HG03039 (cell line): ENCODE measurements around the gene SND1.

Experiments used
- ATAC-seq: cut with Tn5 transposase; IDR thresholded peaks from one replicate; pipeline ENCODE4 v1.9.1; 2021; ENCODE audit warnings: mild to moderate bottlenecking, moderate library complexity; ENCODE audit not compliant: unreplicated experiment

The SND1 gene

DNA sequence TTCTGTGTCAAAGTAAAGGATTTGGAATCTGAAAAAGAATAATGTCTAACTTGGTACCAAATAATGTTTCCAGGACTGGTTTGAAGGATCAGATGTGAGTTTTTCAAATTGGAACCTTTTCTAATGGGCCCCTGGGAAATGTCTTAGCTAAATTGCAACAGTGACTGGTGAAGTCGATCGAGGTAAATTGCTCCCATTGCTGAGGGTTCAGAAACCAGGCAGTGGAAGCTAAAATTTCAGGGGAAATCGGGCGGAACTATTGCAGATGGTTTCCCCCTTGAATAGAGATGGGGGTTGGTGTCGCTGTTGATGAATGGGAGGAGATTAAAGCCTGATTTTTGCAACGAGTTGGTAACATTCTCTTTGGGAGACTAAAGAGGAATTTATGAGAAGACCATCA, 112.7 kb downstream of the SND1 start:
- ATAC-seq: no peak

DNA sequence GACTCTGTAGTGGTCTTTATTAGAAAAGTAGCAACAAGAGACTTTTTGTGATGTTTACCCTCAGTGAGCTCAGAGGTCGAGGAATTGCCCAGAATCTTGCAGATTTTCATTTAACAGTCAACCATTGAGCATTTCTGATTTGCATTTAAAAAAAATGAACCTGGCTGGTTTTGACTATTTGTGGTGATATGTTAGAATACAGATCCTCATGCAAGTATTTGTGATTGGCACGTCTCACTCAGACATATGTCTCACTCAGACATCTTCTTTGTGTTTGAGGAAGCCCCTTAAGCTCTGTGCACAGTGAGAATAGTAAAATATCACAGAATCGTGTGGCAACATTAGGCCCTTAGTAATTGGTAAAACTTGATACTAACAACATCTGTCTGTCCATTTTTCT, 113.2 kb downstream of the SND1 start:
- ATAC-seq: no peak

DNA sequence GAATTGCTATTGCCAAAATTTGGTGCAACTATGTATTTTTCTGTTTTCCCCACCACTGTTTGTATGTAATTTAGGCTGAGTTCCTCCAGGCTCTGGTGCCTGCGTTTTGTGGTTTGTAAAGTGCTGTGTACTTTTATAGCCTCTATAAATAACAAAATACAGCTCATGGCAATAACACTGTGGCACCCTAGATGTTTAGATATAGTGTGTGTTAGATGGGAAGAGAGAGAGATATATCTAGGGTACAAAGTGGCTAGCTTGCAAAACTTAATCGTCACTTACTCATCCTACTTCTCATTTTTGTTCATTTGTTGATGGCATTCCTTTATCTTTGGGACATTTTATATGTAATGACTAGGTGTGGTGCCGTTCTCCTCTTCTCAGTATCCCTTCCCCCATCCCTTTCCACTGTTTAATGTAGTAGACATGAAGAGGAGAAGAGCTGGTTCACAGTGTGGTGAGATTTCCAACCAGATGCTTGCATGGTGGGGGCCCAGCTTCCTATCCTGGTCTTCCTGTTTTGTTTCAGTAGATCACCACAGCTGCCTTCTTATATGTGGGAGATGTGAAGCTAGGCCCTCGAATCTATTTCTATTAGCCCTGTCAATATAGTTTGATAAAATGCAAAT, 115.0 kb downstream of the SND1 start:
- no peak for ATAC-seq

DNA sequence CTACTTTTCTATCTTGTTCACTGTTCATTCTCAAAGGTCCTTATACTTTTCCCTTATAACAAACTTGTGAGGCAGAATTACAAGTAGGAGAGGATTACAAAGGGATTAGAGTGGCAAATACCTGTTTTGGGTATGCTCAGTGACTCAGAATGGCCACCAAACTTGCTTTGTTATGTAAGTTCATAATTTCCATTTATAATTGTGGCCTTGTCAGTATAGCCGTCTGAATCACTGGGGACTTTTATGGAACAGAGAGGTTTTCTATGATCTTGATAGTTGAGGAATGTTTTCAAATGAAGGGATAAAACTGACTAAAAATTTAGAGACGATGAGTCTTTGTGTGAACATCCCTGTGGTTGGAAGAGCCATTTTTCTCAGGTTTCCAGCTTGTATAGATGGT, 116.2 kb downstream of the SND1 start:
- no peak for ATAC-seq

DNA sequence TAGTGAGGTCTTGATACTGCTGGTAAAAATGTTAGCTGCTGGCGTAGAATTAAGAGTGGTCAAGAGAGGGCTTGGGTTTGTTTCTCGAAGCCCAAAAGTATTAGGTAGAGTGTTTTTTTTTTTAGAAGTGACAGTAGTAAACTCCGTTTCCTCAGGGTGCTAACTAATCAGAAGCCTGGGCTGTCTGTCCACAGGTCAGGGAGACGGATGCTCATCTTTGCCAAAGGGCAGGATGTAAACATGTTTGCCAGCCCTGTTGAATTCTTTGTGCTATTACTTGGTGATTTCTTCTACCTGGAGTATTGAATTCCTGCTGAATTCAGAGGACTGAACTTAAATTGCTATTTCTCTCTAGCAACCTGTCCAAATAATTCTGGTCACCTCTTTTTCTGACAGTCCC, 117.1 kb downstream of the SND1 start:
- ATAC-seq: no peak

DNA sequence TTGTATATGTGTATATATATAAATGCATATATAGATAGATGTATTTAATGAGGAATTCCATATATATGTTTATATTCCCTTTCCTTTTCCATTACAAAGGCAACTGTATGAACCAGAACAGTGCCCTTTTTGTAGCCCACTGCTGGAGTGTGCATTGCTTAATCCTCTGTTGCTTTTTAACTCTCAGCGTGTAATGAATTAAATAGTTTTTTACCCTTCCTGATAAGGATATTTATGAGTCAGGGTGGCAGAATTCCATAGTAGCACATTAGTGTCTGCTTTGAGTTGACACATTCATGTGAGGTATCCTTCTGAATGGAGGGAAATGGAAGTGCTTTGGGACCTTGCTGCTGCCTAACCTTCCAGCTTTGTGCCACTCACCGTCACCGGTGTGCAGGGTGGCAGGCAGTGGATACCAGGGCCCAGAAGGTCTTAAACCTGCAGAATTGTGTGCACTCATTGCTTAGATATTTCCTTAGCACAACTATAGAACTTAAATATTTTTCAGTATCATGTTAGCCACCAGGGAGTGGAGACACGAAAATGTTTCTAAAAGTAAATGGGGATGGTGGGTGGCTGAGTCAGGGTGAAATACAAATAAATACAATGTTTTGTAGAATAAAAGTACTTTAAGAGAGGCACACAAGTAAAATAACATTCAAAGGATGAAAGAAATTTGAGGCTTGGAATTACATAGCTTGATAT, 117.9 kb downstream of the SND1 start:
- ATAC-seq: no peak

DNA sequence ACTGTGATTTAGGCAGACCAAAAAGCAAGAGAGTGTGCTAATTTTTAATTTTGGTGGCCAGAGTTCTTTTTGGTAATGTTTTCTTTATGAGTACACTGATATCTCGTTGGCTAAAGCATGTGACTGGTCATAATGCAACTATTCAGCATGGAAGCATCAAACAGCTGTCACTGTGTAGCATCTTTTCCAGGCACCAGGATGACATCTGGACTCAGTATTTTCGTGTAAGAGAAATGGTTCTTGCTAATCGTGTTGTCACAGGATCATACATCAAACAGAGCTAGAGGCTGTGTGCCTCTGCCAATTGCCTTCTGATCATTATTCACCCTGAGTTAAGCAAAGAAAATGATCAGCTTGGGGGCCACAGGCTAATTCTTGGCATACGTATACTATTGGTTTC, 118.9 kb downstream of the SND1 start:
- ATAC-seq: no peak

DNA sequence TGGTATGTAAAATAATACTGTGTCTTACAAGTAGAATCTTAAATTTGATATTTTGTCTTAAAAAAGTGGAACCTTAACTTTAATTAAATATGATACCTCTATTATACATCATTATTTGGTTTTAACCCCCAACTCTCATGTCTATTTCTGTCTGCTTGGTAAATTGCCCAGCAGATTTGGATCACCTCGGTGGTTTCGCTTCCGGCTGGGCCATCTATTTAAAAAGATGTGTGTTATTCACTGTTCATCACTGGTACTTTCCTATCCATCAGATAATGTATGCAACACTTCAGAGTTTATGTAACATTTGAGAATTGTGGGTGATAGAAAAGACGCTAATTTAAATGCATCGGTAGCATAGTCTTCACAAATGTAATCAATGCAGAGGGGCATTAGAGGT, 119.7 kb downstream of the SND1 start:
- no peak for ATAC-seq

DNA sequence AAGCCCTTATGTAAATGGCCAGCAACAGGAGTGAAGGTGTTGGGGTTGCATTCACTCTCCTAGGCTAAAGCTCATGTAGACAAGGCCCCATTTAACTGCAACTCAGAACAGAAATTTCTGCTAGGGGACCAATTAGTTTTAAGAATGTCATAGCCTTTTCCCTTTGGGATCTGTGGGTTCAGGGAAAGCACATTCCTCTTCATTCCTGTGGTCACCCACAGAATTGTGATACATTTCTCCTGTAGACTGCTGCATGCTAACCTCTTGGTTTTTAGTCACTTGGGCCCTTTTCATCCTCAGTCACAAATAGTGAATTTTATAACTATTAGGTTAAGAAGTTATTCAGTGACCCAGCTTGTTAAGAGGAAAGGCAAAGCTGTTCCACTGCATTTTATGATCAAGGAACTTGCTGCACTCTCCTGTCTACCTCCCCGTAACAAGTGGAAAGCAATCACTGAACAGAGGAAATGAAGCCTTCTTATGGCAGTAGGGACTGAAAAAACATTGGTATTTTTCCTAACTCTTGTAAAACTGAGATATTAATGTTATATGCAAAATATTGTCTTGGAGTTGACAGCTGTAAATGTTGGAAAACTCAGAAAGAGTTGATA, 124.9 kb downstream of the SND1 start:
- no peak for ATAC-seq

DNA sequence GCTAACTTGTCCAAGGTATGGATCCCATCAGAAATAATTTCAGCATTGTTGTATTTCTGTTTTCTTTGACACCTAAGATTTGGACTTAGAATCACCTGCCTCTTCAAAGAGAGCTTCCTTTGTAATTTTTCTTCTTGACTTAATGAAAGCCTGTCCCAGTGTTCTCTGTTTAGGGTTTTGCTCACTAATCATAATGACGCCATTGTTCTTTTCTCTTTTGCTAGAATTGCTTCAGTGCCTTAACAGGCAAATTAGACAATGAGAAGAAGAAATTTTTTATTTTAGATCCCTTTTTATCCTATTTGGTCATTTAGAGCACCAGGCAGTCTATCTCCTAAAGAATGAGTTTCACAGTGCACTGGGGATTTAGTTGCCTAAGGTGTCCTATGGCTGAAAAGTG, 128.5 kb downstream of the SND1 start:
- ATAC-seq: no peak

DNA sequence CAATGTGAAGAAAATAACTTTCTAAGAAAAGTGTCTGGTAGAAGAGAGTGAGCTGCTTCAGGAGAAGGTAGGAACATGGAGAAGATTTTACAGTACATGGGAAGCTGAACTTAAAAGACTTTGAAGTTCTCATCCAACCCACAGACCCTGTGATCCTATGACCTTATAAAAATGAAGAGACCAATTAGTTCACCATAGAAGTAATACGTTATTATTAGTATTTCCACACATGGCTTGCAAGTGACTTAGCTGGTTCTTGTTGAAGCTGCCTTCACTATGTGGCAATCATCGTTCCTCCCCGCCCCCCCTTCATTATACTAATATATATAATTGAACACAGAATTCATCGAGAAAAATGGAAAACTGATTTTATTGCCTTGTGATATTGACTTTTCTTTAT, 129.1 kb downstream of the SND1 start:
- no peak for ATAC-seq

DNA sequence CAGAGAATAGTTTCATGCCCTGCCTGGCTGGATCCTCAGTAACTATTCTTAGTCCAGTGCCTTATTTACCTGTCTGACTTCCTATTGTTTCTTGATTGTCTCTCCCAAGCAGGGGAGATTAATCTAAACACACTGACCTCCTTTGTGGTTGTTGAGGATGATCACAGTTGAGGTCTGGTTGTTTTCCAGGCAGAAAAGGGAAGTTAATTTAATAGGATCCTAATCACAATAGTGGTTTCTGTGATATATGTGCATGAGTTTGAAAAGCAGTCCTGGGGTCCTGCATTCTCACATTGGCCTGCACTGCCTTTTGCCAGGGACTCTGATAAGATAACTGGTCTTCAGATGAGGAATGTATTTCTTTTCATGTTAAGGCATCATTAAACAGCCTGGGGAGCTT, 130.1 kb downstream of the SND1 start:
- no peak for ATAC-seq

DNA sequence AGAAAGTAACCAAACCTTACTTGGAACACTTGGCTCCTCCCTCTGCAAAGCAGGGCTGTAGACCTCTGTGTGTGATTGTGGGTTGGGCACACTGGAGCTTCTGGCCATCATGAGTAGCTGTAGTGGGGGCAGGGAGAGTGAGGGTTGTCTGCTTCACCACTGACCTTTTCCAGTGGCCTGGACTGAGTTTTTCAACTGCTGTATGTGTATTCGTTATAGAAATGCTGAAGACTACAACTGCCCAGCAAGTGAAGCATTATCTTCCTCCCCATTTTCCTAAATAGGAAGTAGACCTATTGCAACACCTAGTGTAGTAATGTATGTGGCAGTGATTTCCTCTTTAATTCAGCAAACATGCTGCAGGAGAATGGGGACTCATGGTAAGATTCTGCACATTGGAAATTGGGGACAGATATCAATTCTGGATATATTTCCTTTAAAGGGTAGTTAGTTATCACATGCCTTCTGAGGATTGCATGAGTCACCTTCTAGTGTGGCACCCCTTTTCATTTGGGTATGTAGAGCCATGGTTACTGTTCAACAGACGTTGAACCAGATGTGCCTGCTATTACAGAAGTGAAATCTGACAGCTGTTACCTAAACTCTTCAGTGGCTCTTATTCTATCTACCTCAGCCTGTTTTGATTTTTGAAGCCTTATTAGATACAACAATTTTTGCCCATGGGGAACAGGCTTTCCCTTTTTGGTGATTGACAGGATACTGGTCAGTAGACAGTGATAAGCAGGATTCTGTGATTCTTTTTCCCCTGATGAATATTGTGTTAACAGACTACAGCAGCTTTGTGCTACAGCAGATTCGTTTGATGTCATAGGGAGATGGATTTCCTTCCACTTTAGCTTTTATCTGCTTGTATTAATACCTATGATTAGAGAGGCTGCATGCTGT, 130.9 kb downstream of the SND1 start:
- ATAC-seq: peak; percentile 52

DNA sequence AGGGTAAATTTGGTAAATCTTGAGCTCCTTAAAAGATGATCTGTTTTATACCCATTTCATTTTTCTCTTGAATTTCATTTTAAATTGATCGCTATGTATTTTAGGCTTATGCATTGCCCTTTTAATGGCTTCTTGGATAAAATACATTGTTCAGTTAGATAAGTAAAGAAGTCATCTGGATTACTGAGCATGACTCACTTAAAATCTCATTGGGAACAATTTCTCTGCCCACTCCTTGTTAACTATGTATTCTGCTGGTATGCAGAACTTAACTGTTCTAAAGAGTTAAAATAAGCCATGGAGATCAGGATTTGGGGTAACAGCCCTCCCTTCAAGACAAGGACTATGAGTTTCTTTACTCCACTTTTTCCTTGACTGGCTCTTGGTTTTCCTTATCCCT, 134.2 kb downstream of the SND1 start:
- no peak for ATAC-seq

DNA sequence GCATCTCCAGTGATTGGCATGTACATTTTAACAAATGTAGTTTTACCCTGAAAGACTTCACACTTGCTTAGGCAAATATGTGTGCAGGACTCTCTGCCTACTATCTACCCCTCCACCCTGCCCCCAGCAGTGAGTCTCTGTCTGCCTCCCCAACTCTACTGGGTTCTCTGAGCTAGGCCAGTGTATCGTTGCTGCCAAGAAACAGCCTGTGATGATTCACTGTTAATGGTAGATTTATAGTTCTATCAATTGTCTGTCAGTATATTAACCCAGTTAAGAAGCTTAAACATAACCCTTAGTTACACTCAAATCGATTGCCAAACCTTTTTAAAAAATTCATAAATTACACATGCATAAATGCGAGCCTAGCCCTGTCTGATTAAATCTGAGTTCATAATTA, 137.0 kb downstream of the SND1 start:
- ATAC-seq: no peak

DNA sequence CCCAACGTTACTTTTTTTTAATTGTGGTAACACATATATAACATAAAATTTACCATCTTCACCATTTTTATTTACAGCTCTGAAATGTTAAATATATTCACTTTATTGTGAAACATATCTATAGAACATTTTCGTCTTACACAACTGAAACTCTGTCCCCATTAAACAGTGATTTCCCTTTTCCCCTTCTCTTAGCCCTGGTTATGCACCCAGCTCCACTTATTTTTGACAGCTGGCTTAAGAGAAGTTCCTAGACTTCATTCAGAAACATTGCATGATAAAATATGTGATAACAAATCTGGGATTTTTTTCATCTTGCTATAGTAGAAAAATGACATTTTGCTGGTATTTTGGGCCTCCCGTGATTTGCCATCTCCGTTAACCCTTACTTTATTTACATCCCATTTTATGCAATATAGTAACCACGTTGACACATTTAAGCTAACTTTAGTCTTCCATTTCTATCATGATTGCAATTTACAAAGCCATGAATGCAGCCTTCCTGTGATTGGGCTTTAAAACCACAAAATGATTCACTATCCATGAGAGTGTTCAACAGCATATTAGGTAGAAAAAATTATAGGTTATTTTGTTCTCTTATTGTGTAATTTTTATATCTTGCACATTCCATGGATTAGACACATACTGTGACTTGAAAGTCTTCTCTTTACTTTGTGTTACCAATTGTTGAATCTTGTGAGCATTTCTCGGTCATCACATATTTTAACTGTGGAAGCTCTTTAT, 139.6 kb downstream of the SND1 start:
- ATAC-seq: no peak

DNA sequence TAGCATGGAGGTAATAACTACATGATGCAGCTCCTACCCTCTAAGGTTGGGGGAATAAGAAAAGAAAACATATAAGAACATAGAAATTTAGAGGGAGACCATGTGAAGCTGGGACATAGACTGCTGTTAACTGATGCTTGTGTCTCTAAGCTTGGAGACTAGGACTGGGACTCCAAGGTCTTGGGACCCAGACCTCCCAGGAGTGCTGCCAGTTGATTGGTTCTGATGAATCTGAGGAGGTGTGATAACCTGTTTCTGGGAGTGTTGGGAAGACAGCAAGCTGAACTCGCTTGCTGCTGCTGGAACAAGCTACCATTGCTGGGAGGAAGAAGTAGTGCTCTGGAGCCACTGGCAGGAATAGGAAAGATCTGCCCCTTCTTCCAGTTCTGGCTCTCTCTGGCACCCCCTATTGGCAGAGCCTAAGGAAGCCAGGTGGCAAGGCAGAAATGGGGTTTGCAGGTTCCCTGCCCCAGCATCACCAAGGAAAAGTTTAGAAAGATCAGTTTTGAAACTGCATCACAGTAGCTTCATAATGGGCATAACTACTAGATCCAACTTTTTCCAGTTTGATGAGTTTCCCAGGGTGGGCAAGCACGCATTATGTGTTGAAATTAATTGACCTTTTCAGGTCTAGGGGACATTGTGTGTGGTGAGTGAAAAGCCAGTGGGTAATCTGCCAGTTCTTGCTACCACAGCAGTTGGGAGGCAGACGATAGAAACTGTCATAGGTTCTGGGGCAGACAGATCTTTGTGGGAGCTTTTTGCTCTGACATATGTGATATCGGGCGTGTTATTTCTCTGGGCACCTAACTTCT, 140.7 kb downstream of the SND1 start:
- ATAC-seq: no peak

DNA sequence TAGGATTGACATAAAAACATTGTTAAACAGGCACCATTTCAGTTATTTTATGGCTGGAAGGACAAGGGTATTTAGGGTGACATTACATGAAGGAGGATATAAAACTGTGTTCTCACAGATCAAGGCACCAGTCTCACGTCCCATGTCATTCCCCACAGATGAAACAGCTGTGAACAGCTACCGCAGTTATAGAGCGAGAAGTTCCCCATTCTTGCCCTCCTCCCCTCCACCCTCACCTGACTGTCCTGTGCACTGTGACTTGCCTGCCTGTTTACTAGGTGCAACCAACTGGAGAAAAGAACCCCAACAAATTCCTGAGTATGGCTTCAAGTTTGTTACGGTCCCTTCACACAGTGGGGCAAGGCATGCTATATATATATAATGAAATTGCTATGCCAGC, 141.6 kb downstream of the SND1 start:
- ATAC-seq: no peak

DNA sequence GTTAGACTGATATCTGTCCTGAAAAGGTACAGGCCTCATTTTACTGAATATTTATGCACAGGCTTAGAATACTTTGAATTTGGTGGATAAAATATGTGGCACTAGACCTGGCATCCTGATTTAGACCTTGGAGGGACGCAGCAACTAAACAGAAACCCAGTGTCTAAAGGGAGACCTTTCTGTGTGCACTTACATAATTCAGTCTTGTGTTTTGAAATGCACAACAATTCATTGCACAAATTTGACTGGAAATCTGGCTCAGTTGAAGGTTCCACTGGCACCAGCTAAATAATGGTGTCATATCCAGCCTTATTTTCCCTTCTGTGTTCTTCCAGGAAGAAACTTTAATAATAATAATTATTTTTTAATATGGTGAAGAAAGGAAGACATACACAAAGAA, 142.1 kb downstream of the SND1 start:
- ATAC-seq: no peak

DNA sequence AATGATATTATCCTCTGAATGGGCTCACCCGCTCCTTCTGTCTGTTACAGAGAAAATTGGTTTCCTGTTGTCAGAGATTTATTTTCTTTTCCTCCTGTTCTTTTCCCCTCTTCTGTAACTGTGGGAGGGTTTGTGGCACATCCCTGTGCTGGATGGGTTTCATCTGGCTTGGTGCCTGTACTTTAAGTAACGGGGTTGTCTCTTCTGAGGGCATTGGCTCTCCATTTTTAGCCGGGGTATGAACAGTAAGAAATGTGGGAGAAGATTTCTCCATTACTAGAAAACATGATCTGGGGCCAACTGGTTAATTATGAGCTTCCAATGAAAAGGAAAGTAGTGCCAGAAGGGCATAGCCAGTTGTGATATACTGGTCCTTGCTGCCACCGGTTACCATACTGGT, 142.6 kb downstream of the SND1 start:
- ATAC-seq: no peak
